Epithelial cell of esophagus (primary cell): ENCODE measurements around the gene FGFR2.

ENCODE experiments used
- DNase-seq: peaks from one replicate; pipeline ENCODE4 v3.0.0; 2010; ENCODE audit warnings: low read depth
- H3K4me3 ChIP-seq: 2 replicates; pipeline ENCODE4 v1.5.1; 2011; ENCODE audit warnings: mild to moderate bottlenecking, low read length, control low read depth
- CTCF ChIP-seq: IDR thresholded peaks from 2 replicates; pipeline ENCODE4 v1.5.1; 2011; ENCODE audit warnings: low read depth, mild to moderate bottlenecking, low read length, control low read depth, inconsistent platforms; ENCODE audit not compliant: insufficient read depth; ENCODE audit errors: missing control alignments

The FGFR2 gene

GRCh38 chr10:121437596-121437995 is 160.6 kb downstream of the FGFR2 start:
- no peak overlapping the region for H3K4me3 ChIP-seq
- TF ChIP-seq CTCF, result no peak
- no peak for DNase-seq

- DNase-seq, result no peak
- no peak for TF ChIP-seq CTCF
- no peak overlapping the region for H3K4me3 ChIP-seq
Observed at GRCh38 chr10:121436630-121437341, 161.5 kb downstream of the FGFR2 start.

- no peak for DNase-seq
- TF ChIP-seq CTCF, result no peak
- no peak overlapping the region for H3K4me3 ChIP-seq
Observed at GRCh38 chr10:121436281-121436629, 162.0 kb downstream of the FGFR2 start.

GRCh38 chr10:121435099-121435875 is 163.0 kb downstream of the FGFR2 start:
- H3K4me3 ChIP-seq, result no peak overlapping the region
- no peak for DNase-seq
- no peak for TF ChIP-seq CTCF

GRCh38 chr10:121433965-121434364 is 164.3 kb downstream of the FGFR2 start:
- TF ChIP-seq CTCF, result no peak

GRCh38 chr10:121428867-121429266 is 169.4 kb downstream of the FGFR2 start:
- peak; percentile 63 for DNase-seq
- TF ChIP-seq CTCF, result peak; percentile 30
- no peak overlapping the region for H3K4me3 ChIP-seq

More at GRCh38 chr10:121433965-121434364, 164.3 kb downstream of the FGFR2 start:
- H3K4me3 ChIP-seq, result no peak overlapping the region
- DNase-seq, result no peak
